ENCODE results near the gene BTN2A1. TPM values are rescaled to one million over a fixed set of nuclear protein-coding genes. Genes with fewer than 3 reads are reported as not detected.

The BTN2A1 gene
- total and polyA plus RNA-seq, 9 of the 15 experiments (the other 6 are each of a cell fraction or from before 2014, with no cell fraction given) = 6.7 to 22.1 (median 16.4) TPM

DNA sequence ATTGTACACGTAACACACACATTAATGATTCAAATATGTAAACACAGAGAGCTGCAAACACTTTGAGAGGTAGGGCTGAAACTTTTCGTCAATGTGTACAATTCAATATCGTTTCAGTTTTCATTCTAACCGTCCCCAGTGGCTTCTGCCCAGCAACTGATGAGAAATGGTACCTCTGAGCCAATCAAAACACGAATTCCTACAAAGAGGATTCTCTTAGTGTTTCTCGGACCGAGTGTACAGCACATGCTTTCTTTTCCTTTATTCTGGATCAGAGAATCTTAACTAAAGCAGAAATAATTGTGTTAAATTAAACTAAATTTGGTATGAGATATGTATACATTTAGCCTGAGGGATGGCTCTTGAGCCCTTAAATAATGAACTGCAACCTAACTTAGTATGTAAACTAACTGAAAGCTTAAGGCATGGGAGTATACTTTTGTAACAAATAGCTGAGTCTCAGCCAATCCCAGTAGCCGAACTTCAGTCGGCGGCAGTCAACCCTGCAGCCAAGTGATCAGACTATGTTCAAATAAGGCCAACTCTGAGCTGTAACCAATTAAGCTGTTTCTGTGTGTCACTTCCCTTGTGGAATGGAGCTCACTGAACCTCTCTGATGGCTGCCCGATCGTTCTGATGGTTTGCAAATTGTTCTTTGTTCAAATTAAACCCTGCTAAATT is 16.1 kb downstream of the BTN2A1 start:
- Histone ChIP-seq H3K9me1 (ENCODE audit: control insufficient read depth, insufficient read depth, low read length) (peaks cover 1% of the 10 kb centered on the region), H3K27me3 (ENCODE audit: control insufficient read depth in 2 of 2, insufficient read depth in 2 of 2, low read length in 2 of 2) (no peaks in the 10 kb centered on the region), H3K27ac (ENCODE audit: extremely low read depth, low read depth, low read length) (peak overlapping the region; percentile 75), H3K36me3 (ENCODE audit: control insufficient read depth, insufficient read depth, low read length) (peaks cover 4% of the 10 kb centered on the region; the same call in 2 of the 3 replicates), H2AFZ (ENCODE audit: low read depth, low read length) (peak overlapping the region; percentile 95), H3K9ac (ENCODE audit: insufficient read depth in 1 of 2, low read depth in 2 of 2, low read length in 2 of 2) (peak overlapping the region; percentile 24 to 76; a peak in 2 of 4 replicates), H4K20me1 (replicated peaks; ENCODE audit: control insufficient read depth, insufficient read depth, low read length) (no peaks in the 10 kb centered on the region), H3K79me2 (ENCODE audit: control insufficient read depth, insufficient read depth, low read length) (no peaks in the 10 kb centered on the region), H3K4me3 (peak overlapping the region; percentile 26), H3K9me3 (replicated peaks; ENCODE audit: control insufficient read depth, insufficient read depth, low read depth, low read length) (0 out of 2 replicates have a peak, but pooled peaks cover 6% of the 10 kb centered on the region), H3K4me1 (replicated peaks in 1 of 2; ENCODE audit: control insufficient read depth in 2 of 2, insufficient read depth in 2 of 2, low read length in 2 of 2) (peaks cover 32 to 47% of the 10 kb centered on the region in 2 experiments), H3K4me2 (ENCODE audit: insufficient read depth, low read length) (peak overlapping the region; percentile 74)
- FAIRE-seq = peak; percentile 95
- WGBS (ENCODE audit: insufficient coverage, low coverage, missing lambda C conversion rate) = 3% methylated on average over 12 of the region's 12 CpGs
- ChIA-PET CTCF (ENCODE audit: low intra/inter-chr PET ratio) (interaction anchor here (0.6 kb wide), 1 partner anchor 53 kb away, joined by 4 read pairs; no protein-coding TSS in a partner anchor), POLR2A (interaction anchor here (0.6 to 2.5 kb wide), 19 partner anchors 9 to 1280 kb away, joined by 3 to 18 read pairs (median 4); a partner anchor contains a TSS)
- DNase-seq (ENCODE audit: extremely low read depth in 1 of 4, low spot score in 3 of 4) = peak; percentile 66 to 93 (median 79)
- peak; percentile 86 for ATAC-seq
- intact Hi-C loops (cut with micrococcal nuclease) = no loop called here
- in situ Hi-C loops (cut with MboI) = no loop called here
- TSS peak; percentile 48 for BruUV-seq (replicated peaks)
- no peak for TF ChIP-seq ZNF124 (CRISPR knock-in tag; IDR thresholded peaks at IDR 0.05)
- TF ChIP-seq SP1 (CRISPR knock-in tag; IDR thresholded peaks at IDR 0.05) = peak; percentile 46
- 0 out of 2 replicates have a peak, but pooled peaks have one; percentile 36 for TF ChIP-seq NCOA6 (IDR thresholded peaks at IDR 0.05)
- no peak for TF ChIP-seq ZBTB1 (CRISPR knock-in tag; IDR thresholded peaks at IDR 0.05; ENCODE audit: borderline replicate concordance, low read depth)
- TF ChIP-seq, protein P1, sequence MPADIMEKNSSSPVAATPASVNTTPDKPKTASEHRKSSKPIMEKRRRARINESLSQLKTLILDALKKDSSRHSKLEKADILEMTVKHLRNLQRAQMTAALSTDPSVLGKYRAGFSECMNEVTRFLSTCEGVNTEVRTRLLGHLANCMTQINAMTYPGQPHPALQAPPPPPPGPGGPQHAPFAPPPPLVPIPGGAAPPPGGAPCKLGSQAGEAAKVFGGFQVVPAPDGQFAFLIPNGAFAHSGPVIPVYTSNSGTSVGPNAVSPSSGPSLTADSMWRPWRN (IDR thresholded peaks at IDR 0.05; ENCODE audit: low read depth) = peak; percentile 79; the same call in 1 of the 2 replicates
- TF ChIP-seq TRIM24 (IDR thresholded peaks at IDR 0.05) = no peak
- no peak for TF ChIP-seq TCF3 (CRISPR knock-in tag; IDR thresholded peaks at IDR 0.05)
- no peak for TF ChIP-seq ZBTB8A (IDR thresholded peaks at IDR 0.05; ENCODE audit: partially characterized antibody)
- TF ChIP-seq ZSCAN29 (IDR thresholded peaks at IDR 0.05) = no peak
- peak; percentile 71; the same call in 1 of the 2 replicates for TF ChIP-seq ZNF316 (IDR thresholded peaks at IDR 0.05)
- peak; percentile 64; the same call in 1 of the 2 replicates for TF ChIP-seq BACH1 (tag; IDR thresholded peaks at IDR 0.05)
- no peak for TF ChIP-seq ARHGAP35 (IDR thresholded peaks at IDR 0.05; ENCODE audit: partially characterized antibody)
- peak; percentile 26; the same call in 1 of the 2 replicates for TF ChIP-seq SUPT5H (IDR thresholded peaks at IDR 0.05)
- no peak for TF ChIP-seq HMG20B (CRISPR knock-in tag; IDR thresholded peaks at IDR 0.05)
- peak; percentile 37; the same call in 1 of the 2 replicates for TF ChIP-seq PHF8 (IDR thresholded peaks at IDR 0.05; ENCODE audit: borderline replicate concordance, low read length)
- TF ChIP-seq MYC (IDR thresholded peaks at IDR 0.05; ENCODE audit: low read depth, low read length) = peak; percentile 76
- TF ChIP-seq MYC (CRISPR knock-in tag; IDR thresholded peaks at IDR 0.05; ENCODE audit: borderline replicate concordance, low read depth) = no peak
- TF ChIP-seq KAT2B (IDR thresholded peaks at IDR 0.05; ENCODE audit: low read depth, low read length) = no peak
